Astrocyte of the hippocampus (primary cell): ENCODE data around the gene DACT2.

Experiments
- DNase-seq: peaks from one replicate; pipeline ENCODE4 v3.0.0; 2011; ENCODE audit warnings: low read depth, low spot score

The DACT2 gene

GRCh38 chr6:168264593-168265335 lies 54.8 kb downstream of the DACT2 start:
- DNase-seq = no peak

- DNase-seq = no peak
Measured at GRCh38 chr6:168263351-168263905, 56.1 kb downstream of the DACT2 start.

GRCh38 chr6:168261234-168261633 lies 58.3 kb downstream of the DACT2 start:
- no peak for DNase-seq

GRCh38 chr6:168260420-168260987 lies 59.1 kb downstream of the DACT2 start:
- DNase-seq = no peak

GRCh38 chr6:168258795-168259194 lies 60.8 kb downstream of the DACT2 start:
- no peak for DNase-seq

- DNase-seq = no peak
Measured at GRCh38 chr6:168256940-168257339, 62.6 kb downstream of the DACT2 start.
